Measurements from ENCODE around the gene TFCP2L1. TPM values are rescaled to one million over a fixed set of nuclear protein-coding genes. Genes with fewer than 3 reads are reported as not detected.

The TFCP2L1 gene
- total and polyA plus RNA-seq, 4 donors = 0.06 to 1.5 (median 0.36) TPM

- no peaks in the 10 kb centered on the region for H3K9me3 ChIP-seq (ENCODE audit: control insufficient read depth in 4 of 4, low read length in 3 of 4)
- DNase-seq (ENCODE audit: low spot score) = no peak
- H3K4me1 ChIP-seq (ENCODE audit: control insufficient read depth in 4 of 4, insufficient read depth in 4 of 4, low read length in 3 of 4) = peaks cover 0 to 2% (median 0%) of the 10 kb centered on the region in 4 donors
- H3K27me3 ChIP-seq (ENCODE audit: control insufficient read depth in 4 of 4, insufficient read depth in 4 of 4, low read length in 3 of 4) = no peaks in the 10 kb centered on the region
- no peak for TF ChIP-seq EGR1 (IDR thresholded peaks at IDR 0.05; ENCODE audit: low read depth in 2 of 2)
- no peak for TF ChIP-seq YY1 (IDR thresholded peaks at IDR 0.05)
- no peak for TF ChIP-seq REST (IDR thresholded peaks at IDR 0.05)
- no peak for TF ChIP-seq MAX (IDR thresholded peaks at IDR 0.05)
- TF ChIP-seq SP1 (IDR thresholded peaks at IDR 0.05) = no peak
- TF ChIP-seq RXRA (IDR thresholded peaks at IDR 0.05) = no peak
- TF ChIP-seq TAF1 (conservative IDR thresholded peaks at IDR 0.05) = no peak
- no peak for TF ChIP-seq ATF3 (IDR thresholded peaks at IDR 0.05)
- TF ChIP-seq NR2F2 (IDR thresholded peaks at IDR 0.05) = no peak
- no peak for TF ChIP-seq CTCF (IDR thresholded peaks at IDR 0.05; ENCODE audit: low read depth, low read length, missing input control)
- TF ChIP-seq ZBTB33 (IDR thresholded peaks at IDR 0.05) = no peak
- TF ChIP-seq HNF4A (conservative IDR thresholded peaks at IDR 0.05) = no peak
- no peak for TF ChIP-seq FOXA2 (IDR thresholded peaks at IDR 0.05)
- H3K9ac ChIP-seq (ENCODE audit: low read depth in 1 of 2, low read length in 2 of 2) = no peak overlapping the region
- H3K4me3 ChIP-seq (ENCODE audit: low read depth in 1 of 3, low read length in 3 of 3) = no peak overlapping the region
- H3K27ac ChIP-seq (ENCODE audit: low read depth in 1 of 2, low read length in 2 of 2) = no peak overlapping the region
- H3K36me3 ChIP-seq (ENCODE audit: control insufficient read depth in 4 of 4, insufficient read depth in 3 of 4, low read depth in 1 of 4, low read length in 3 of 4) = no peaks in the 10 kb centered on the region
- 78% methylated on average over 8 of the region's 8 CpGs for WGBS
These were observed 92.4 kb downstream of the TFCP2L1 start for GRCh38 chr2:121192576-121192975.

All from liver (tissue), 9 donors.